HepG2 (cell line): ENCODE data around the gene FAM118A. TPM values are rescaled to one million over a fixed set of nuclear protein-coding genes. Genes with fewer than 3 reads are reported as not detected.
A peak's percentile ranks its signal among the peaks of the same experiment; 100 is the strongest.

ENCODE experiments used
- ATAC-seq: fragments of 200-7000 bp; cut with Tn5 transposase; 3 replicates; pipeline ENCODE4 v1.9.1; 2020; ENCODE audit warnings: mild to moderate bottlenecking, moderate library complexity
- BruUV-seq: library from RNA; stranded (reverse); fragments of 400-500 nt; replicated peaks from 2 replicates; lab custom pipeline; 2021; lab: Mats Ljungman, UMichigan
- CTCF ChIA-PET: fragments of 300-600 bp; formaldehyde crosslinking; extraction: SDS; loops from one replicate; lab custom pipeline; 2021; ENCODE audit warnings: low total read pairs, inconsistent platforms, low intra/inter-chr PET ratio; lab: Yijun Ruan, JAX
- POLR2A ChIA-PET: fragments of 350-600 bp; sonication (Branson Sonifier 250); formaldehyde crosslinking; loops from one replicate; lab custom pipeline; 2020; ENCODE audit warnings: antibody characterized with exemption, inconsistent platforms; lab: Yijun Ruan, JAX
- DNase-seq: peaks from one replicate; pipeline ENCODE4 v3.0.0-alpha.2; 2015; ENCODE audit warnings: low spot score
- FAIRE-seq: peaks from 3 replicates; lab custom pipeline; 2011; peaks lifted over from hg19 to GRCh38; lab: Jason Lieb, UNC
- H2AFZ ChIP-seq: one replicate; pipeline ENCODE4 v1.6.1; 2011; ENCODE audit warnings: low read length, inconsistent platforms
- H3K27ac ChIP-seq: fragments of 300-600 bp; 3 replicates; pipeline ENCODE4 v1.8.0; 2011; ENCODE audit warnings: mixed run types, mild to moderate bottlenecking, mixed read lengths, low read length, inconsistent platforms; ENCODE audit not compliant: insufficient read depth; ENCODE audit errors: extremely low read length
- H3K27me3 ChIP-seq, 2 experiments: fragments of 200-600 bp in 1 of 2; 2 replicates in 1 of 2; 3 replicates in 1 of 2; pipeline versions ENCODE4 v1.6.0 to v1.8.0; 2011; ENCODE audit warnings: low read length in 2 of 2, mild to moderate bottlenecking in 2 of 2, moderate library complexity in 2 of 2, inconsistent platforms in 1 of 2; ENCODE audit not compliant: insufficient read depth in 2 of 2, control insufficient read depth in 1 of 2
- H3K36me3 ChIP-seq, 2 experiments: fragments of 200-600 bp in 1 of 2; replicated peaks in 1 of 2; 2 replicates in 1 of 2; 3 replicates in 1 of 2; pipeline versions ENCODE4 v1.5.1 to v1.8.0; 2011; ENCODE audit warnings: low read length in 2 of 2, inconsistent platforms in 1 of 2; ENCODE audit not compliant: insufficient read depth in 2 of 2, control insufficient read depth in 1 of 2
- H3K4me1 ChIP-seq: 2 replicates; pipeline ENCODE4 v1.5.1; 2012; ENCODE audit warnings: low read length, inconsistent platforms; ENCODE audit not compliant: insufficient read depth
- H3K4me2 ChIP-seq: 2 replicates; pipeline ENCODE4 v1.6.0; 2011; ENCODE audit warnings: low read depth, low read length, inconsistent platforms
- H3K4me3 ChIP-seq, 3 experiments: fragments of 200-600 bp in 1 of 3; sonication (generic), shearing (Covaris generic) in 1 of 3; replicated peaks in 1 of 3; 2 replicates each; pipeline ENCODE4 v1.5.1; 2011 to 2016; ENCODE audit warnings: low read length in 3 of 3, inconsistent platforms in 2 of 3, low read depth in 2 of 3, mild to moderate bottlenecking in 2 of 3, control low read depth in 1 of 3, mixed read lengths in 1 of 3; ENCODE audit not compliant: insufficient read depth in 1 of 3
- H3K79me2 ChIP-seq: one replicate; pipeline ENCODE4 v1.6.1; 2011; ENCODE audit warnings: low read length, inconsistent platforms; ENCODE audit not compliant: insufficient read depth
- H3K9ac ChIP-seq: 2 replicates; pipeline ENCODE4 v1.6.0; 2011; ENCODE audit warnings: mild to moderate bottlenecking, low read depth, low read length, inconsistent platforms; ENCODE audit not compliant: insufficient read depth
- H3K9me3 ChIP-seq: 2 replicates; pipeline ENCODE4 v1.5.1; 2012; ENCODE audit warnings: mild to moderate bottlenecking, low read length
- H4K20me1 ChIP-seq: 2 replicates; pipeline ENCODE4 v1.6.0; 2011; ENCODE audit warnings: inconsistent platforms, mild to moderate bottlenecking, low read length, moderate library complexity; ENCODE audit not compliant: insufficient read depth
- CBX2 ChIP-seq, 2 experiments: fragments of 200-600 bp in 1 of 2; sonication (generic); formaldehyde crosslinking in 1 of 2; IDR thresholded peaks; 2 replicates each; pipeline versions ENCODE4 v1.7.0 to v1.8.1; 2018 to 2022; ENCODE audit warnings: low read depth in 2 of 2, low read length in 1 of 2, mild to moderate bottlenecking in 1 of 2, missing genetic modification reagents in 1 of 2
- JARID2 ChIP-seq: sonication (generic); formaldehyde crosslinking; IDR thresholded peaks from 2 replicates; pipeline ENCODE4 v1.8.1; 2023; ENCODE audit warnings: missing genetic modification reagents, inconsistent platforms; ENCODE audit not compliant: insufficient replicate concordance
- NR2F2 ChIP-seq: IDR thresholded peaks from 2 replicates; pipeline ENCODE4 v1.6.1; 2012; ENCODE audit warnings: low read depth, inconsistent platforms, borderline replicate concordance
- SOX6 ChIP-seq, 2 experiments: fragments of 450-650 bp in 1 of 2; sonication (generic) in 1 of 2; formaldehyde crosslinking in 1 of 2; IDR thresholded peaks; 2 replicates each; pipeline versions ENCODE4 v1.4.0 to v1.6.1; 2017 to 2020; ENCODE audit warnings: antibody characterized with exemption in 1 of 2, mild to moderate bottlenecking in 1 of 2, missing genetic modification reagents in 1 of 2
- SP1 ChIP-seq, 2 experiments: fragments of 450-650 bp in 1 of 2; sonication (generic) in 1 of 2; formaldehyde crosslinking in 1 of 2; IDR thresholded peaks; 2 replicates each; pipeline versions ENCODE4 v1.4.0 to v1.6.1; 2016 to 2020; ENCODE audit warnings: missing genetic modification reagents in 1 of 2
- ZMYM4 ChIP-seq: sonication (generic); formaldehyde crosslinking; IDR thresholded peaks from 2 replicates; pipeline ENCODE4 v1.8.1; 2023; ENCODE audit warnings: mild to moderate bottlenecking, missing genetic modification reagents
- WGBS: methylation state at CpG from one replicate; pipeline ENCODE4 v1.1.6; 2017; ENCODE audit warnings: low lambda C conversion rate; 5-methylcytosine and 5-hydroxymethylcytosine counted together
- in situ Hi-C: cut with HindIII; loops from 2 replicates; pipeline ENCODE4 v1.10.0; 2017; ENCODE audit warnings: low pct_unique_long_range_greater_than_20kb; ENCODE audit not compliant: extremely low pct_ligation_motif_present
- intact Hi-C: fragments of 100-400 bp; cut with micrococcal nuclease; formaldehyde crosslinking; loops from one replicate; pipeline ENCODE4 v1.10.0; 2022; ENCODE audit not compliant: unreplicated experiment
- polyA plus RNA-seq, 8 experiments: library from polyadenylated mRNA; depleted of rRNA in 3 of 8; stranded (reverse) in 7 of 8; unstranded in 1 of 8; fragments of >200 nt; fragmentation: Illumina TruSeq in 4 of 8; extraction: Trizol in 4 of 8; gene quantifications; 2 replicates each; pipeline versions ENCODE4 v1.2.1 to v1.2.3, GENCODE V29; 2011 to 2016; ENCODE audit warnings: low read depth in 4 of 8, missing spikeins in 1 of 8, mixed read lengths in 1 of 8; ENCODE audit not compliant: insufficient read depth in 1 of 8
- total RNA-seq, 5 experiments: library from RNA; depleted of rRNA; stranded (reverse); fragments of >200 nt; fragmentation: Illumina TruSeq; extraction: Trizol; gene quantifications; 2 replicates each; pipeline ENCODE4 v1.2.3, GENCODE V29; 2016; ENCODE audit warnings: low read depth in 1 of 5
- TF ChIP-seq, protein P1 (sequence below): fragments of 450-650 bp; IDR thresholded peaks from 2 replicates; pipeline ENCODE4 v1.6.1; 2017
- TF ChIP-seq, protein P2 (sequence below): sonication (generic); formaldehyde crosslinking; IDR thresholded peaks from 2 replicates; pipeline ENCODE4 v1.9.0; 2021; ENCODE audit warnings: missing genetic modification reagents, mild to moderate bottlenecking, borderline replicate concordance
- TF ChIP-seq, protein P3 (sequence below): sonication (generic); formaldehyde crosslinking; IDR thresholded peaks from 2 replicates; pipeline ENCODE4 v1.5.0; 2020; ENCODE audit warnings: missing genetic modification reagents, mild to moderate bottlenecking, borderline replicate concordance

The FAM118A gene
- total and polyA plus RNA-seq, 2 of the 13 experiments (the other 11 are each of a cell fraction or from before 2014, with no cell fraction given): 36.7 to 48.2 TPM

DNA sequence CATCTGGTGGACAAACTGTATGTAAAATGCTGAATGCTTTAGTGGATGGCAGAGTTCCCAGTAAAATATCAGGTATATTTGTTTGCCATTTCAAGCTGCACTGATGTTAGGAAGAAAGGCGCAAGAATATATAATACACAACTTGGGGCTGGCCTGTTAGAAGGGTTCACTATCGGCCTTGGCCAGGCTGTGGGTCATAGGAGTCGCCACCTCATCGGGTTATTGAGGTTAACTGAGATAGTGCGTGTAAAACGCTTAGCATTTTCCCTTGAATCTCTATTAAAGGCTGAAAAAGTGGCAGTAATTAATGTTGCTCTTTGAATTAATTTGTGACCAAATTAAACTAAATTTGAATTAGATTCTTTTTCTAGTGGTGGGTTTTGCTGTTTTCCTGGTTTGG, 5.1 kb downstream of the FAM118A start:
- no peak for ATAC-seq
- WGBS: 92% methylated on average over 6 of the region's 6 CpGs
- Histone ChIP-seq H3K9me3 (no peaks in the 10 kb centered on the region), H3K36me3 (peaks cover 2 to 10% of the 10 kb centered on the region in 2 experiments; a peak in 1 of 5 replicates), H3K27ac (no peak overlapping the region), H2AFZ (no peak overlapping the region), H3K9ac (peak overlapping the region; percentile 7; the same call in 1 of the 2 replicates), H4K20me1 (peaks cover 27% of the 10 kb centered on the region), H3K4me3 (no peak overlapping the region), H3K4me1 (peaks cover 90% of the 10 kb centered on the region), H3K79me2 (peaks cover 96% of the 10 kb centered on the region), H3K27me3 (no peaks in the 10 kb centered on the region), H3K4me2 (peak overlapping the region; percentile 65)
- no TSS peak for BruUV-seq
- CTCF ChIA-PET: no interaction called here
- in situ Hi-C loops: no loop called here
- POLR2A ChIA-PET: interaction anchor here (0.7 to 6.7 kb wide), 2 partner anchors 36 to 41 kb away, joined by 3 to 56 read pairs; no protein-coding TSS in a partner anchor
- no peak for FAIRE-seq
- intact Hi-C loops: no loop called here
- DNase-seq: no peak
- TF ChIP-seq, protein P1, sequence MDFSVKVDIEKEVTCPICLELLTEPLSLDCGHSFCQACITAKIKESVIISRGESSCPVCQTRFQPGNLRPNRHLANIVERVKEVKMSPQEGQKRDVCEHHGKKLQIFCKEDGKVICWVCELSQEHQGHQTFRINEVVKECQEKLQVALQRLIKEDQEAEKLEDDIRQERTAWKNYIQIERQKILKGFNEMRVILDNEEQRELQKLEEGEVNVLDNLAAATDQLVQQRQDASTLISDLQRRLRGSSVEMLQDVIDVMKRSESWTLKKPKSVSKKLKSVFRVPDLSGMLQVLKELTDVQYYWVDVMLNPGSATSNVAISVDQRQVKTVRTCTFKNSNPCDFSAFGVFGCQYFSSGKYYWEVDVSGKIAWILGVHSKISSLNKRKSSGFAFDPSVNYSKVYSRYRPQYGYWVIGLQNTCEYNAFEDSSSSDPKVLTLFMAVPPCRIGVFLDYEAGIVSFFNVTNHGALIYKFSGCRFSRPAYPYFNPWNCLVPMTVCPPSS: no peak
- TF ChIP-seq, protein P2, sequence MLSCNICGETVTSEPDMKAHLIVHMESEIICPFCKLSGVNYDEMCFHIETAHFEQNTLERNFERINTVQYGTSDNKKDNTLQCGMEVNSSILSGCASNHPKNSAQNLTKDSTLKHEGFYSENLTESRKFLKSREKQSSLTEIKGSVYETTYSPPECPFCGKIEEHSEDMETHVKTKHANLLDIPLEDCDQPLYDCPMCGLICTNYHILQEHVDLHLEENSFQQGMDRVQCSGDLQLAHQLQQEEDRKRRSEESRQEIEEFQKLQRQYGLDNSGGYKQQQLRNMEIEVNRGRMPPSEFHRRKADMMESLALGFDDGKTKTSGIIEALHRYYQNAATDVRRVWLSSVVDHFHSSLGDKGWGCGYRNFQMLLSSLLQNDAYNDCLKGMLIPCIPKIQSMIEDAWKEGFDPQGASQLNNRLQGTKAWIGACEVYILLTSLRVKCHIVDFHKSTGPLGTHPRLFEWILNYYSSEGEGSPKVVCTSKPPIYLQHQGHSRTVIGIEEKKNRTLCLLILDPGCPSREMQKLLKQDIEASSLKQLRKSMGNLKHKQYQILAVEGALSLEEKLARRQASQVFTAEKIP (CRISPR knock-in tag): no peak

DNA sequence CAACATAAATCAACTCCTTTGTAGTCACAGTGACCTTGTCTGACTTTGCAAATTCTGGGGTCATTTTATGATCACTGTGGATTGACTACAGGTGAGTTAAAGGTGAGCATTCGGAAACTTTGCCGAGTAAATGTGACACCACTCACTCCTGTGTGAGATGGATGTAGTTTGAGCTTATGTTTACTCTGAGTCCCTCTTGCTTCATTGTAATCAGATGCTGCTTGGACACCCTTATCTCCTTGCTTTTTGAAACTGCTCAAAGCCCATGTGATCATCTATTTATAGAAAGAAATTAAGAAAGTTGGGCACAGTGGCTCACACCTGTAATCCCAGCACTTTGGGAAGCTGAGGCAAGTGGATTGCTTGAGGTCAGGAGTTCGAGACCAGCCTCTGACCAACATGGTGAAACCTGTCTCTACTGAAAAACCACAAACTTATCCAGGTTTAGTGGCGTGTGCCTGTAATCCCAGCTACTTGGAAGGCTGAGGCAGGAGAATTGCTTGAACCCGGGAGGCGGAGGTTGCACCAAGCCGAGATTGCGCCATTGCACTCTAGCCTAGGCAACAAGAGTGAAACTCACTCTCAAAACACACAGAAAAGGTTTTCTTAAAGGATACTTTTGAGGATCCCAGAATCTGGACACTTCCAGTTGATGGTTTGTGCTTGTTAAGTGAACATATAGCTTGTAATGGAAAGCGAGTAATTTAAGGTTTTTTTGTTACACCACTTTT, 7.2 kb downstream of the FAM118A start:
- no TSS peak for BruUV-seq
- FAIRE-seq: peak; percentile 50
- Histone ChIP-seq H3K27me3 (no peaks in the 10 kb centered on the region), H3K4me1 (peaks cover 87% of the 10 kb centered on the region), H2AFZ (no peak overlapping the region), H3K4me3 (no peak overlapping the region), H4K20me1 (peaks cover 17% of the 10 kb centered on the region), H3K4me2 (peak overlapping the region; percentile 33; the same call in 1 of the 2 replicates), H3K79me2 (peaks cover 98% of the 10 kb centered on the region), H3K9ac (no peak overlapping the region), H3K9me3 (no peaks in the 10 kb centered on the region), H3K36me3 (peaks cover 6 to 17% of the 10 kb centered on the region in 2 experiments; a peak in 3 of 5 replicates), H3K27ac (peak overlapping the region; percentile 51)
- DNase-seq: peak; percentile 49
- peak; percentile 70 for ATAC-seq
- in situ Hi-C loops (no loop called here), intact Hi-C loops (no loop called here)
- 72% methylated on average over 9 of the region's 9 CpGs for WGBS
- CTCF ChIA-PET: no interaction called here
- POLR2A ChIA-PET: interaction anchor here (1.5 to 1.7 kb wide), 2 partner anchors 44 to 47 kb away, joined by 3 to 9 read pairs; no protein-coding TSS in a partner anchor
- TF ChIP-seq, protein P3, sequence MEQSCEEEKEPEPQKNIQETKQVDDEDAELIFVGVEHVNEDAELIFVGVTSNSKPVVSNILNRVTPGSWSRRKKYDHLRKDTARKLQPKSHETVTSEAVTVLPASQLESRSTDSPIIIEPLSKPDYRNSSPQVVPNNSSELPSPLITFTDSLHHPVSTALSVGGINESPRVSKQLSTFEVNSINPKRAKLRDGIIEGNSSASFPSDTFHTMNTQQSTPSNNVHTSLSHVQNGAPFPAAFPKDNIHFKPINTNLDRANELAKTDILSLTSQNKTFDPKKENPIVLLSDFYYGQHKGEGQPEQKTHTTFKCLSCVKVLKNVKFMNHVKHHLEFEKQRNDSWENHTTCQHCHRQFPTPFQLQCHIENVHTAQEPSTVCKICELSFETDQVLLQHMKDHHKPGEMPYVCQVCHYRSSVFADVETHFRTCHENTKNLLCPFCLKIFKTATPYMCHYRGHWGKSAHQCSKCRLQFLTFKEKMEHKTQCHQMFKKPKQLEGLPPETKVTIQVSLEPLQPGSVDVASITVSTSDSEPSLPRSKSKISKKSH (CRISPR knock-in tag): no peak
- TF ChIP-seq SOX6 (IDR thresholded peaks at IDR 0.05) (no peak), SOX6 (CRISPR knock-in tag; IDR thresholded peaks at IDR 0.05) (0 out of 2 replicates have a peak, but pooled peaks have one; percentile 19), CBX2 (IDR thresholded peaks at IDR 0.05; ENCODE audit: low read depth, low read length) (no peak), CBX2 (CRISPR knock-in tag; IDR thresholded peaks at IDR 0.05; ENCODE audit: low read depth) (no peak), SP1 (IDR thresholded peaks at IDR 0.05) (no peak), SP1 (CRISPR knock-in tag; IDR thresholded peaks at IDR 0.05) (no peak), ZMYM4 (CRISPR knock-in tag) (no peak), JARID2 (CRISPR knock-in tag) (no peak), NR2F2 (0 out of 2 replicates have a peak, but pooled peaks have one; percentile 33)
